Sigmoid colon (tissue), 4 donors: Measurements from ENCODE around the gene RAD51AP1.

Source experiments
- POLR2A ChIP-seq, 2 donors: fragments of 450-650 bp; IDR thresholded peaks; one replicate each; pipeline ENCODE4 v1.6.1; 2016; ENCODE audit warnings: antibody characterized with exemption in 2 of 2, mild to moderate bottlenecking in 2 of 2, moderate library complexity in 2 of 2
- POLR2AphosphoS5 ChIP-seq, 4 donors: sonication (generic); formaldehyde crosslinking; IDR thresholded peaks; one replicate each; pipeline ENCODE4 v1.6.1; 2017; ENCODE audit warnings: antibody characterized with exemption in 4 of 4

- TF ChIP-seq POLR2A (IDR thresholded peaks at IDR 0.05) (no peak), POLR2AphosphoS5 (IDR thresholded peaks at IDR 0.05) (no peak)
Observed at GRCh38 chr12:4540170-4540569, 1.5 kb downstream of the RAD51AP1 start.
